Astrocyte (in vitro differentiated cells and primary cell): ENCODE measurements around the gene TMEM37. TPM values are rescaled to one million over a fixed set of nuclear protein-coding genes. Genes with fewer than 3 reads are reported as not detected.

Experiments used
- DNase-seq: peaks from one replicate; pipeline ENCODE4 v3.0.0-alpha.2; 2010; ENCODE audit warnings: low read depth
- FAIRE-seq: peaks from 2 replicates; lab custom pipeline; 2011; peaks lifted over from hg19 to GRCh38; lab: Jason Lieb, UNC
- H2AFZ ChIP-seq: 2 replicates; pipeline ENCODE4 v1.6.0; 2012; ENCODE audit warnings: low read depth, low read length, inconsistent platforms
- H3K27ac ChIP-seq: 2 replicates; pipeline ENCODE4 v1.5.1; 2011; ENCODE audit warnings: low read depth, low read length, inconsistent platforms
- H3K27me3 ChIP-seq: 2 replicates; pipeline ENCODE4 v1.6.0; 2011; ENCODE audit warnings: low read length, inconsistent platforms; ENCODE audit not compliant: insufficient read depth
- H3K36me3 ChIP-seq: 2 replicates; pipeline ENCODE4 v1.5.1; 2011; ENCODE audit warnings: low read length, inconsistent platforms; ENCODE audit not compliant: insufficient read depth
- H3K4me1 ChIP-seq: 2 replicates; pipeline ENCODE4 v1.5.1; 2011; ENCODE audit warnings: low read length, inconsistent platforms; ENCODE audit not compliant: insufficient read depth
- H3K4me2 ChIP-seq: 2 replicates; pipeline ENCODE4 v1.6.0; 2012; ENCODE audit warnings: low read length, inconsistent platforms
- H3K4me3 ChIP-seq: 2 replicates; pipeline ENCODE4 v1.5.1; 2011; ENCODE audit warnings: low read depth, mild to moderate bottlenecking, low read length, inconsistent platforms; ENCODE audit not compliant: insufficient read depth
- H3K79me2 ChIP-seq: 2 replicates; pipeline ENCODE4 v1.6.0; 2012; ENCODE audit warnings: mild to moderate bottlenecking, low read length, inconsistent platforms; ENCODE audit not compliant: insufficient read depth
- H3K9ac ChIP-seq: 2 replicates; pipeline ENCODE4 v1.6.0; 2012; ENCODE audit warnings: mild to moderate bottlenecking, low read length, inconsistent platforms
- H3K9me3 ChIP-seq: 2 replicates; pipeline ENCODE4 v1.5.1; 2012; ENCODE audit warnings: low read depth, mild to moderate bottlenecking, low read length, inconsistent platforms; ENCODE audit not compliant: insufficient read depth
- H4K20me1 ChIP-seq: 2 replicates; pipeline ENCODE4 v1.6.0; 2012; ENCODE audit warnings: low read length, inconsistent platforms; ENCODE audit not compliant: insufficient read depth
- H3K27ac Mint-ChIP-seq: one replicate; pipeline ENCODE4 v1.8.0; 2021; ENCODE audit warnings: mild to moderate bottlenecking, mixed read lengths; ENCODE audit not compliant: unreplicated experiment
- H3K27me3 Mint-ChIP-seq: one replicate; pipeline ENCODE4 v1.8.0; 2021; ENCODE audit warnings: low read depth, mixed read lengths; ENCODE audit not compliant: unreplicated experiment
- H3K36me3 Mint-ChIP-seq: one replicate; pipeline ENCODE4 v1.8.0; 2021; ENCODE audit warnings: low read depth, mixed read lengths; ENCODE audit not compliant: unreplicated experiment
- H3K4me1 Mint-ChIP-seq: one replicate; pipeline ENCODE4 v1.8.0; 2021; ENCODE audit warnings: low read depth, mixed read lengths; ENCODE audit not compliant: unreplicated experiment
- H3K4me3 Mint-ChIP-seq: one replicate; pipeline ENCODE4 v1.8.0; 2021; ENCODE audit warnings: mild to moderate bottlenecking, moderate library complexity, mixed read lengths; ENCODE audit not compliant: unreplicated experiment
- H3K9me3 Mint-ChIP-seq: one replicate; pipeline ENCODE4 v1.8.0; 2021; ENCODE audit warnings: mild to moderate bottlenecking, mixed read lengths; ENCODE audit not compliant: unreplicated experiment
- EZH2 ChIP-seq: IDR thresholded peaks from 2 replicates; pipeline ENCODE4 v1.6.1; 2012; ENCODE audit warnings: mild to moderate bottlenecking, low read length, inconsistent platforms; ENCODE audit not compliant: insufficient read depth
- total RNA-seq: library from RNA; stranded (reverse); gene quantifications from 2 replicates; pipeline ENCODE4 v1.2.1, GENCODE V29; 2021
- TF ChIP-seq, protein P1 (sequence below): IDR thresholded peaks from 2 replicates; pipeline ENCODE4 v1.5.1; 2011; ENCODE audit warnings: low read depth, mild to moderate bottlenecking, inconsistent platforms, low read length, moderate library complexity; ENCODE audit not compliant: insufficient read depth

The TMEM37 gene
- total RNA-seq, 1 donor from 2014 or later: 1.6 TPM

- Mint-ChIP-seq H3K36me3 (peaks cover 4% of the 10 kb centered on the region), H3K4me3 (no peak overlapping the region), H3K9me3 (peaks cover 6% of the 10 kb centered on the region), H3K4me1 (no peaks in the 10 kb centered on the region), H3K27ac (no peak overlapping the region), H3K27me3 (peaks cover 63% of the 10 kb centered on the region)
- peaks cover 2% of the 10 kb centered on the region for H3K27me3 ChIP-seq
- TF ChIP-seq, protein P1, sequence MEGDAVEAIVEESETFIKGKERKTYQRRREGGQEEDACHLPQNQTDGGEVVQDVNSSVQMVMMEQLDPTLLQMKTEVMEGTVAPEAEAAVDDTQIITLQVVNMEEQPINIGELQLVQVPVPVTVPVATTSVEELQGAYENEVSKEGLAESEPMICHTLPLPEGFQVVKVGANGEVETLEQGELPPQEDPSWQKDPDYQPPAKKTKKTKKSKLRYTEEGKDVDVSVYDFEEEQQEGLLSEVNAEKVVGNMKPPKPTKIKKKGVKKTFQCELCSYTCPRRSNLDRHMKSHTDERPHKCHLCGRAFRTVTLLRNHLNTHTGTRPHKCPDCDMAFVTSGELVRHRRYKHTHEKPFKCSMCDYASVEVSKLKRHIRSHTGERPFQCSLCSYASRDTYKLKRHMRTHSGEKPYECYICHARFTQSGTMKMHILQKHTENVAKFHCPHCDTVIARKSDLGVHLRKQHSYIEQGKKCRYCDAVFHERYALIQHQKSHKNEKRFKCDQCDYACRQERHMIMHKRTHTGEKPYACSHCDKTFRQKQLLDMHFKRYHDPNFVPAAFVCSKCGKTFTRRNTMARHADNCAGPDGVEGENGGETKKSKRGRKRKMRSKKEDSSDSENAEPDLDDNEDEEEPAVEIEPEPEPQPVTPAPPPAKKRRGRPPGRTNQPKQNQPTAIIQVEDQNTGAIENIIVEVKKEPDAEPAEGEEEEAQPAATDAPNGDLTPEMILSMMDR: no peak
- no peak for TF ChIP-seq EZH2
- no peaks in the 10 kb centered on the region for H3K79me2 ChIP-seq
- H3K9me3 ChIP-seq: no peaks in the 10 kb centered on the region
- peaks cover 6% of the 10 kb centered on the region for H3K4me1 ChIP-seq
- no peak overlapping the region for H2AFZ ChIP-seq
- H3K27ac ChIP-seq: no peak overlapping the region
- no peak overlapping the region for H3K4me3 ChIP-seq
- no peak overlapping the region for H3K4me2 ChIP-seq
- DNase-seq: no peak
- no peak overlapping the region for H3K9ac ChIP-seq
- peaks cover 7% of the 10 kb centered on the region for H4K20me1 ChIP-seq
- H3K36me3 ChIP-seq: no peaks in the 10 kb centered on the region
- FAIRE-seq: no peak
Observed at GRCh38 chr2:119436993-119437772, 5.5 kb downstream of the TMEM37 start.

GRCh38 chr2:119438128-119438656 is 6.5 kb downstream of the TMEM37 start:
- H2AFZ ChIP-seq: no peak overlapping the region
- TF ChIP-seq, protein P1: no peak
- no peak for TF ChIP-seq EZH2
- Mint-ChIP-seq H3K27ac (no peak overlapping the region), H3K9me3 (peaks cover 3% of the 10 kb centered on the region), H3K4me1 (no peaks in the 10 kb centered on the region), H3K36me3 (peaks cover 4% of the 10 kb centered on the region), H3K4me3 (no peak overlapping the region), H3K27me3 (peaks cover 54% of the 10 kb centered on the region)
- no peaks in the 10 kb centered on the region for H3K4me1 ChIP-seq
- H3K36me3 ChIP-seq: no peaks in the 10 kb centered on the region
- no peak for DNase-seq
- H3K4me2 ChIP-seq: no peak overlapping the region
- H4K20me1 ChIP-seq: peaks cover 2% of the 10 kb centered on the region
- H3K4me3 ChIP-seq: no peak overlapping the region
- peaks cover 2% of the 10 kb centered on the region for H3K27me3 ChIP-seq
- H3K9me3 ChIP-seq: no peaks in the 10 kb centered on the region
- no peak overlapping the region for H3K27ac ChIP-seq
- H3K79me2 ChIP-seq: no peaks in the 10 kb centered on the region
- no peak for FAIRE-seq
- H3K9ac ChIP-seq: no peak overlapping the region

DNA sequence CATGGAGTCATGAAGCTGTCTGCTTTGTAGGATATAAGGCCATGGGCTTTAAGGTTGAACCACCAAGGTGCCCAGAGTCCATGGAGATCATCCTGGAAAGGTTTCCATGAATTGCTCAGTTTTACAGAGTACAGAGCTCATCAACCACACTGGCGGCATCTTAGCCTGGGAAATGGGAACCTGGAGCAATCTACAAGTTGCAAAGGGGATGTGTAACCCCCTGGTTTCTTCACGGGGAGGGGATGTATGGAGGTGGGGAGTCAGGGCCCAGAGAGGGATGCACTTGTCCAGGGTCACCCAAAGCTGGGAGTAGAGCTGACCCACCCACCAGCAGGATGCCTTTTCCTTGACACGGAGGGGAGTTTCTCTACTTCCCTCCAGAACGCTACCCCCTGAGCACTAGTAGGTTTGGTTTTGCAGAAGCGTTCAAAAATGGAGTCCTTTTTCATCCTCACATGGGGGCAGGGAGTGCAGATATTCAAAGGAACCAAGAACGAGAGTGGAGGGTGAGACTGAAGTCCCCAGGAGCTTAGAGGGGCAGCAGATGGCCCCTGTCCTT is 7.2 kb downstream of the TMEM37 start:
- H3K4me3 Mint-ChIP-seq: no peak overlapping the region
- no peak overlapping the region for H2AFZ ChIP-seq
- H3K27ac ChIP-seq: no peak overlapping the region
- no peaks in the 10 kb centered on the region for H3K4me1 Mint-ChIP-seq
- H4K20me1 ChIP-seq: no peaks in the 10 kb centered on the region
- H3K27me3 Mint-ChIP-seq: peaks cover 51% of the 10 kb centered on the region
- no peaks in the 10 kb centered on the region for H3K36me3 ChIP-seq
- peaks cover 2% of the 10 kb centered on the region for H3K27me3 ChIP-seq
- no peak for FAIRE-seq
- no peaks in the 10 kb centered on the region for H3K9me3 ChIP-seq
- peaks cover 4% of the 10 kb centered on the region for H3K36me3 Mint-ChIP-seq
- no peak overlapping the region for H3K27ac Mint-ChIP-seq
- DNase-seq: no peak
- no peaks in the 10 kb centered on the region for H3K79me2 ChIP-seq
- H3K4me2 ChIP-seq: no peak overlapping the region
- H3K9ac ChIP-seq: no peak overlapping the region
- no peak overlapping the region for H3K4me3 ChIP-seq
- TF ChIP-seq EZH2: no peak
- TF ChIP-seq, protein P1: no peak
- peaks cover 3% of the 10 kb centered on the region for H3K9me3 Mint-ChIP-seq
- H3K4me1 ChIP-seq: no peaks in the 10 kb centered on the region
